GM19035 (cell line): ENCODE results near the gene GART.
"Not testable (repeated sequence)": the region's sequence is repeated elsewhere in the genome, so short reads cannot be mapped to it uniquely, and the experiment has no call there.

Source experiments
- ATAC-seq: cut with Tn5 transposase; IDR thresholded peaks from one replicate; pipeline ENCODE4 v1.9.1; 2021; ENCODE audit not compliant: unreplicated experiment

Gene GART

GRCh38 chr21:33541756-33542639, at the start of gene GART:
GART (minus strand) TSS chr21:33542117; CDS start chr21:33539315, 2,802 bp downstream.
- ATAC-seq: peak; percentile 57

DNA sequence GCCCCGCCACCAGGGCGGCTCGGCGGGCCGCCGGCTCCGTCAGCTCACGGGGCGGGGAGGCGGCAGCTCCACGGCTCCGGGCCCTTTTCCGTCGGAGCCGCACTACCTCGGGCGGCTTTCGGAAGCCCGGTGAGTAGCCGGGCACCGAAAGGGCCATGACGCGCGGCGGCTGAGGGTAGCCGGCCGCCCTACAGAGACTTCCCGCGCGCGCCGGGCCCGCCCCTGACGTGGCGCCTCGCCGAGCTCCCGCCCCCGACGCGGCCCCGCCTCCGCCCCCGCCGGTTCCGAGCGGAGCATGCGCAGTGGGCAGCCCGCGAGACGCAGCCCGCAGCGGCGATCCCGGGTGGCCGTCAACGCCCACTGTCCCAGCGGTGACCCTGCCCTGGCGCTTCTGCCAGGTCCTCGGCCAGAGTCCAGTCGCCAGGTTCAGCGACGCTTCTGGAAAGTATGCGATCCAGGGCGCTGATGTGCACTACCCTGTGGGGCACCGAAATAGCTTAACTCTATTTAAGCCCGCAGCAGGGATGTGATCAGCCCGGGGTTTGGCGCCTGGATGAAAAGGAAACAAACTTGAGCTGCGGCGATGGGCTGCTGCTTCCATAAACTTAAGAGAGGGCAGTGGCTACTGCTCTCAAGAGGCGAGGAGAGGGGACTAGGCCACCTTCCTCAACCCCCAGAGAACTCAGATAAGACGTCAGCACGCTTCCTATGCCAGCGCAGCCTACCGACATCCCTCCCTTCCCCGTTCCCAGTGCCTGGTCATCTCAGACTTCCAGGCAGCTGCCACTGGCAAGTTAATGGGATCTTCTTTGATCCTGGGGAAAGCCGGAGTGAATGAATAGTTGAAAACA, 46.8 kb upstream of the GART start, which contains the start of gene DONSON:
Gene DONSON, minus strand, starts transcription at position 200 of the 851 bp plus-strand sequence. Its CDS starts 43 bp downstream, at position 157.
- peak; percentile 90 for ATAC-seq

- ATAC-seq: peak; percentile 47
Observed at GRCh38 chr21:33587792-33588484, 46.0 kb upstream of the GART start.

DNA sequence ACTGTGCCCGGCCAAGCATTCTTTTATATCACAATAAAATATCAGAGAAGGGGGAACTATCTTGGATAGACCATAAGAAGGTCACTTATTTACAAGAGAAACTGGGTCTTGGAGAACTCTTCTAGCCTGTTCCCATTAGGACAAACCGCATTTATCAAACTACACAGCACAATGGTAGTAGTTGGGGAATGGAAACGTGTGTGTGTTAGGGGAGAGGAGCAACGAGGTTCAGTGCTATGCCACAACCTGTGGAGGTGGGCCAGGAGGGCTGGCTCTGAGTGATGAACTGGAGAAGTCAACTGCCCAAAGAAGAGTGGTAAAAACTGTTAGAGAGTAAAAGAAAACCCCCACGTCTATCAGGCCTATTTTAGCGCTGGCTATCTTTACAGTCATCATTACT, 45.0 kb upstream of the GART start:
- no peak for ATAC-seq

DNA sequence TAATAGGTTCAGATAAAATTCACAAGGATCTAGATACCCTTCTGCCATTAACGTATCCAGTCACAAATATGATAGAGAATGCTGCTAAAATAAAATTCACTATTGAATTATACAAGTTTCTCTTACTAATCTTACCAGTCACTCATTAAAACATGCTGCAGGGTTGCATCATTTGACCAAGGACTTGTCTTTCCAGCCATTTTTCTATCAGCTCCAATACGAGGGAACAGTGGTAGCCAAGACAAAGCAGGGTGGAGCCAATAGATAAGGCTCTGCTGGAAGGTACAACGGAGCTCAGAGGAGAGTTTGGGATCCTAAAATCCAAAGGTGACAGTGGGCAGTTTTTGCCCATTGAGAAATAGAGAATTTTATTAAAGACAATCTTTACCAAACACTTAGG, 42.5 kb upstream of the GART start:
- no peak for ATAC-seq

GRCh38 chr21:33578959-33579542, 37.1 kb upstream of the GART start:
- ATAC-seq: no peak

DNA sequence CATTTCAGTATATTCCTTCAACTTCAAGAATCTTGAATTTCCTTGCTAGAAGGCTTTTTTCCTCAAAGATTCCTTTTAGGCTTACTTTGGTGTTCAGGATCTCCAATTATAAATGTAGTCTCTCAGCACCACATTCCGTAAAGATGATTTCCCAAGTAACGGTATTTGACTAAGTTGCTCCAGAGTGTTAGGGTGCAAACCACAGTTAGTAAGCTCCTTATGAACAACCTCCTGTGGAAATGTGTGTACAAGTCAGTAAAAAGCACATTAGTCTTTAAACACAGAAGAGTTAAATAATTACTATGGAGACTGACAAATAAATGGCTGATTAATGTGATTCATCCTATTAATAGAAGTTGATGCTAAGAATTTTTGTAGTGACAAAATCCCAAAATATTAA, 36.3 kb upstream of the GART start:
- no peak for ATAC-seq

DNA sequence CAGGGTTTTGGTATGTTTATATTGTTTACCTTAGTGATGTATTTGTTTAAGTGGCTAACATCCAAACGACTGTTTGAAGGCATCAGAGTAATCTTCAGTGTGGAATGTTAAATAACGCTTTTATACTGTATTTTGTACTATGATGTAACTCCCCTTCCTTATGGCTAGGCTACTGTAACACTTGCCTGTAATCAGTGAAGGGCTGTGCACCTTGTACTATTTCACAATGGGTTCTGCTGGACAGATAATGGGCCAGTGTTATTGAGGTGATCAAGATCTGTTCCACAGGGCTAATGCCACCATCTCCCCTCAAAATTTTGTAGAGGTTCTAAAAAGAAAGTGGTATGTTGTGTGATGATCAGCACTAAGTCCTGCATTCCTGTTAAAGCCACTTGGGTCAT, 34.8 kb upstream of the GART start:
- not testable (repeated sequence) for ATAC-seq

- no peak for ATAC-seq
Observed at GRCh38 chr21:33572350-33572749, 30.4 kb upstream of the GART start.

- ATAC-seq: no peak
Observed at GRCh38 chr21:33569991-33570390, 28.1 kb upstream of the GART start.

- ATAC-seq: no peak
Observed at GRCh38 chr21:33568448-33568847, 26.5 kb upstream of the GART start.

- no peak for ATAC-seq
Observed at GRCh38 chr21:33567914-33568313, 26.0 kb upstream of the GART start.

GRCh38 chr21:33566514-33566913, 24.6 kb upstream of the GART start:
- ATAC-seq: no peak

DNA sequence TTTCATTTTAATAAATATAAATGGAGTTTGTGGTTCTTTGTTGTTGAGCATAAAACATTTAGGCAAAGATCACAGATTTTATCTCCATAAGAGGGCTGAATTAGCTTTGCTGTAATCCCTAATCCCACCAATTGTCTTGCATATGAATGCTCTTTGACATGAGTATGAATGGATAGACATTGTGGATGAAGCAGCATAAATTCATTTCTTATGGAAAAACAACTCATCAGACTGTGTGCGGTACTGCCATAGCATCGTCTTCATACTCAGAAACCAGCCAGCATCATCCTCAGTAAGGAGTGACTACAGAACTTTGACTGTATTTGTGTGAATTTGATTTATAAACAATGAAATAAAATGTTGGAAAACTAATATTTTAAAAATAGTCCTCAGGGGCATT, 20.5 kb upstream of the GART start:
- ATAC-seq: no peak

DNA sequence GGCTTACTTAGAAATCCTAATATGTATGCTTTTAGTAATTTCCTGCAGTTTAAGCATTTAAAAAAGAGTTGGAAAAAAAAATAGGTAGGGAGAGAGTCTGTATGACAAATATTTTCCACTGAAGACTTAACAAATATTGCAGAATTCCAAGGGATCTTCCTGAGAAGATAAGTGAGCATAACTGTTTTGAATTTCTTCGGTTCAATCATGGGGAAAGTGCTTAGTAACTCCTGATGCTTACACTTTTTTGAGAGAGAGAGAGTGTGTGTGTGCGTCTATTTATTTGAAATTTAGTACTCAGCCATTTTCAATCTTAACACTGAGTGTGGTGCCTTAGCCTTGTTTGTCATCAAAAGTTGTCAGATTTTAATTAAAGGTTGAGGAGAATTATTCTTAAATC, 19.5 kb upstream of the GART start:
- no peak for ATAC-seq

GRCh38 chr21:33560965-33561364, 19.0 kb upstream of the GART start:
- ATAC-seq: no peak

DNA sequence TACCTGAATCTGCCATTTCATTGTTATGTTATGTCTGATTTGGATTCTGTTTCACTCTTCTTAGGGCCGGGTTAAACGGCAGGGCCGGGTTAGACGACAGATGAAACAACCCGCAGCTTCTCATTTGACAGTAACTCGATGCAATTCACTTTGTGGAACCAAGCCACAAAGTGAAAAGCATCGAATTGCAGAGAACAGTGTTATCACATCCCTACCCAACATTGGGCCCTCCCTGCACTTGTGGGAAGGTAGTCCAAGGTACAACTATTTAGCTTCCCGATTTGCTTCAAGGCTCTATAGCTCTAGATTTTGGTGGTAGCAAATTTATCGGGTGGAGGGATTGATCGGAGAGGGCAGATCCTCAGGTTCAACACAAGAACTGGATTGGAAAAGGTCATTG, 17.9 kb upstream of the GART start:
- no peak for ATAC-seq

DNA sequence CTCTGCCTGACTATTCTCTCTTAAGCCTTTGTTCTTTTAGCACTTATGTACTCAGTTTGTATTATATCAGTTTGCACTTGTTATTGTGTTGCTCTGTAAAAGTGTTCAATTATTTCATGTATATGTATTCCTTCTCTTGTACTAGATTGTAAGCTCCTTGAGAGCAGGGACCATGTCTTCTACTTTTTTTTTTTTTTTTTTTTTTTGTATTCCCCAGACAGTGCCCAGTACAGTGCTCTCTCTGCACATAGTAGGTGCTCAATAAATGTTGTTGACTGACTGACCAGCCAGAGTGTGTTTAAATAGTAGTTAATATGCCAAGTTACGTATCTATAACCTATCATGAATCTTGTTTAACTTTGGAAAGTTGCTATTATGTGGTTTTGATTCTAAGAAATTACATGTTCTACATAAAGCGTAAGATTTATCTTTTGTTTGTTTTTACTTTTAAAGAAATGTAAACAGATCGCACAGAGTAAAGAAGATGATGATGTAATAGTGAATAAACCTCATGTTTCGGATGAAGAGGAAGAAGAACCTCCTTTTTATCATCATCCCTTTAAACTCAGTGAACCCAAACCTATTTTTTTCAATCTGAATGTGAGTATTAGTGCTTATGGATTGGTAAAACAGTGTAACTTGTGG, 17.0 kb upstream of the GART start:
- ATAC-seq: no peak

- ATAC-seq: no peak
Observed at GRCh38 chr21:33557447-33557846, 15.5 kb upstream of the GART start.

DNA sequence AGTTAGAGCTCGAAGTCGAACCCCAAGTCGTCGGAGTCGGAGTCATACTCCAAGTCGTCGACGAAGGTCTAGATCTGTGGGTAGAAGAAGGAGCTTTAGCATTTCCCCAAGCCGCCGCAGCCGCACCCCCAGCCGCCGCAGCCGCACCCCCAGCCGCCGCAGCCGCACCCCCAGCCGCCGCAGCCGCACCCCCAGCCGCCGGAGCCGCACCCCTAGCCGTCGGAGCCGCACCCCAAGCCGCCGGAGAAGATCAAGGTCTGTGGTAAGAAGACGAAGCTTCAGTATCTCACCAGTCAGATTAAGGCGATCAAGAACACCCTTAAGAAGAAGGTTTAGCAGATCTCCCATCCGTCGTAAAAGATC, 13.0 kb upstream of the GART start:
- ATAC-seq: no peak
